H1 (cell line): ENCODE measurements around the gene ACSL6. TPM values are rescaled to one million over a fixed set of nuclear protein-coding genes. Genes with fewer than 3 reads are reported as not detected.

Source experiments
- CTCF ChIA-PET: fragments of 300-600 bp; sonication (Branson Sonifier 250); formaldehyde crosslinking; loops from one replicate; lab custom pipeline; 2021; ENCODE audit not compliant: partially characterized antibody; lab: Charles Lee
- POLR2A ChIA-PET: fragments of 300-600 bp; sonication (Branson Sonifier 250); formaldehyde crosslinking; loops from one replicate; lab custom pipeline; 2021; ENCODE audit warnings: inconsistent platforms; ENCODE audit not compliant: partially characterized antibody; lab: Charles Lee
- DNase-seq, 2 experiments: peaks; one replicate each; pipeline versions ENCODE4 v3.0.0 to v3.0.0-alpha.2; 2010 to 2022; ENCODE audit warnings: low spot score in 2 of 2, low read depth in 1 of 2, mixed read lengths in 1 of 2
- FAIRE-seq: peaks from 2 replicates; lab custom pipeline; 2011; peaks lifted over from hg19 to GRCh38; lab: Jason Lieb, UNC
- H2AFZ ChIP-seq: 2 replicates; pipeline ENCODE4 v1.8.1; 2012; ENCODE audit warnings: low read length, inconsistent platforms
- H2AK5ac ChIP-seq: 2 replicates; pipeline ENCODE4 v1.6.1; 2013; ENCODE audit warnings: low read depth, low read length
- H2BK120ac ChIP-seq: replicated peaks from 2 replicates; pipeline ENCODE3; 2013; ENCODE audit warnings: low read depth, low read length, inconsistent platforms
- H2BK12ac ChIP-seq: 2 replicates; pipeline ENCODE4 v1.6.1; 2013; ENCODE audit warnings: low read depth, low read length
- H2BK15ac ChIP-seq: 2 replicates; pipeline ENCODE4 v1.6.1; 2013; ENCODE audit warnings: low read length
- H2BK20ac ChIP-seq: 2 replicates; pipeline ENCODE4 v1.6.1; 2013; ENCODE audit warnings: low read length
- H2BK5ac ChIP-seq: 2 replicates; pipeline ENCODE4 v1.6.1; 2013; ENCODE audit warnings: low read depth, low read length
- H3K14ac ChIP-seq: 2 replicates; pipeline ENCODE4 v1.6.1; 2013; ENCODE audit warnings: inconsistent platforms; ENCODE audit not compliant: insufficient read length
- H3K18ac ChIP-seq: 2 replicates; pipeline ENCODE4 v1.6.1; 2013; ENCODE audit warnings: low read length; ENCODE audit errors: extremely low read depth
- H3K23ac ChIP-seq: 2 replicates; pipeline ENCODE4 v1.6.1; 2013; ENCODE audit warnings: inconsistent platforms; ENCODE audit not compliant: insufficient read length
- H3K23me2 ChIP-seq: 2 replicates; pipeline ENCODE4 v1.6.1; 2013; ENCODE audit warnings: low read depth, low read length
- H3K27ac ChIP-seq: 2 replicates; pipeline ENCODE4 v1.6.1; 2011; ENCODE audit warnings: low read depth, low read length, inconsistent platforms
- H3K27me3 ChIP-seq, 4 experiments: replicated peaks in 1 of 4; 1 replicate in 1 of 4; 2 replicates in 3 of 4; pipeline versions ENCODE4 v1.6.1 to v1.8.1; 2011 to 2013; ENCODE audit warnings: low read length in 3 of 4, mild to moderate bottlenecking in 3 of 4, inconsistent platforms in 2 of 4, mixed read lengths in 2 of 4, moderate library complexity in 1 of 4; ENCODE audit not compliant: control insufficient read depth in 3 of 4, insufficient read depth in 3 of 4; ENCODE audit errors: extremely low read depth in 1 of 4
- H3K36me3 ChIP-seq, 4 experiments: 2 replicates each; pipeline versions ENCODE4 v1.6.1 to v1.8.1; 2011 to 2013; ENCODE audit warnings: mild to moderate bottlenecking in 4 of 4, low read length in 3 of 4, moderate library complexity in 2 of 4, control low read depth in 1 of 4, inconsistent platforms in 1 of 4; ENCODE audit not compliant: insufficient read depth in 4 of 4, control insufficient read depth in 2 of 4
- H3K4ac ChIP-seq: replicated peaks from 2 replicates; pipeline ENCODE3; 2013; ENCODE audit warnings: low read length, low read depth, mixed read lengths, inconsistent platforms; ENCODE audit not compliant: insufficient read length
- H3K4me1 ChIP-seq, 4 experiments: replicated peaks in 1 of 4; 1 replicate in 1 of 4; 2 replicates in 3 of 4; pipeline versions ENCODE4 v1.6.1 to v1.8.1; 2011 to 2013; ENCODE audit warnings: low read length in 3 of 4, inconsistent platforms in 2 of 4, mixed read lengths in 1 of 4; ENCODE audit not compliant: insufficient read depth in 4 of 4, control insufficient read depth in 3 of 4
- H3K4me2 ChIP-seq, 2 experiments: 2 replicates each; pipeline versions ENCODE4 v1.6.1 to v1.8.1; 2011 to 2013; ENCODE audit warnings: low read depth in 2 of 2, low read length in 2 of 2, control low read depth in 1 of 2, inconsistent platforms in 1 of 2, mild to moderate bottlenecking in 1 of 2; ENCODE audit not compliant: insufficient read depth in 1 of 2
- H3K4me3 ChIP-seq, 4 experiments: fragments of 200-600, 300-600 bp in 1 of 4; sonication (generic), shearing (Covaris generic), sonication (Bioruptor Twin) in 1 of 4; 2 replicates each; pipeline versions ENCODE4 v1.5.1 to v1.8.1; 2011 to 2016; ENCODE audit warnings: low read length in 4 of 4, low read depth in 3 of 4, control low read depth in 2 of 4, inconsistent platforms in 2 of 4, mild to moderate bottlenecking in 2 of 4, mixed read lengths in 1 of 4, moderate library complexity in 1 of 4; ENCODE audit not compliant: insufficient read depth in 2 of 4; ENCODE audit errors: extremely low read depth in 1 of 4
- H3K56ac ChIP-seq: replicated peaks from 2 replicates; pipeline ENCODE3; 2013; ENCODE audit warnings: low read depth, mild to moderate bottlenecking, mixed read lengths, low read length, inconsistent platforms; ENCODE audit not compliant: insufficient read length
- H3K79me1 ChIP-seq: 2 replicates; pipeline ENCODE4 v1.6.1; 2013; ENCODE audit warnings: low read depth, low read length, control low read depth
- H3K79me2 ChIP-seq, 2 experiments: 2 replicates each; pipeline versions ENCODE4 v1.6.1 to v1.8.1; 2012 to 2013; ENCODE audit warnings: low read length in 2 of 2, mild to moderate bottlenecking in 2 of 2, inconsistent platforms in 1 of 2; ENCODE audit not compliant: insufficient read depth in 2 of 2, control insufficient read depth in 1 of 2
- H3K9ac ChIP-seq, 4 experiments: replicated peaks in 1 of 4; 1 replicate in 1 of 4; 2 replicates in 3 of 4; pipeline versions ENCODE4 v1.6.1 to v1.8.1; 2011 to 2013; ENCODE audit warnings: low read depth in 3 of 4, low read length in 3 of 4, control low read depth in 2 of 4, mild to moderate bottlenecking in 2 of 4, moderate library complexity in 2 of 4, inconsistent platforms in 1 of 4; ENCODE audit errors: extremely low read depth in 1 of 4
- H3K9me3 ChIP-seq, 2 experiments: 2 replicates each; pipeline versions ENCODE4 v1.6.1 to v1.8.1; 2012 to 2013; ENCODE audit warnings: mild to moderate bottlenecking in 2 of 2, moderate library complexity in 2 of 2, control low read depth in 1 of 2, inconsistent platforms in 1 of 2, low read depth in 1 of 2, low read length in 1 of 2, mixed read lengths in 1 of 2; ENCODE audit not compliant: insufficient read depth in 2 of 2
- H4K20me1 ChIP-seq, 2 experiments: replicated peaks in 1 of 2; 2 replicates each; pipeline versions ENCODE3 to v1.8.1; 2011 to 2013; ENCODE audit warnings: inconsistent platforms in 2 of 2, low read length in 2 of 2, mild to moderate bottlenecking in 1 of 2; ENCODE audit not compliant: insufficient read depth in 2 of 2, control insufficient read depth in 1 of 2
- H4K5ac ChIP-seq: 2 replicates; pipeline ENCODE4 v1.6.1; 2013; ENCODE audit warnings: low read length, low read depth, mixed read lengths, inconsistent platforms; ENCODE audit not compliant: insufficient read length
- H4K8ac ChIP-seq: 2 replicates; pipeline ENCODE4 v1.8.0; 2013; ENCODE audit warnings: mild to moderate bottlenecking, moderate library complexity, low read length, inconsistent platforms; ENCODE audit not compliant: insufficient read depth; ENCODE audit errors: extremely low read depth
- H4K91ac ChIP-seq: replicated peaks from 2 replicates; pipeline ENCODE3; 2013; ENCODE audit warnings: low read length, mixed read lengths, inconsistent platforms; ENCODE audit not compliant: insufficient read length
- BCL11A ChIP-seq, 2 experiments: IDR thresholded peaks; one replicate each; pipeline ENCODE4 v1.6.1; 2011; ENCODE audit warnings: low read depth in 2 of 2, low read length in 2 of 2, mild to moderate bottlenecking in 2 of 2
- BRCA1 ChIP-seq: IDR thresholded peaks from 2 replicates; pipeline ENCODE4 v1.6.1; 2012; ENCODE audit warnings: low read depth, low read length, improper control_type of control experiment
- EP300 ChIP-seq, 2 experiments: IDR thresholded peaks; 1 replicate in 1 of 2; 2 replicates in 1 of 2; pipeline ENCODE4 v1.6.1; 2011 to 2012; ENCODE audit warnings: low read depth in 2 of 2, low read length in 2 of 2, mild to moderate bottlenecking in 2 of 2, borderline replicate concordance in 1 of 2, inconsistent platforms in 1 of 2, moderate library complexity in 1 of 2
- GTF2F1 ChIP-seq: IDR thresholded peaks from 2 replicates; pipeline ENCODE4 v1.6.1; 2012; ENCODE audit warnings: low read depth, low read length, improper control_type of control experiment, borderline replicate concordance
- POLR2AphosphoS5 ChIP-seq: IDR thresholded peaks from 2 replicates; pipeline ENCODE4 v1.6.1; 2011; ENCODE audit warnings: low read depth, low read length
- POU5F1 ChIP-seq: IDR thresholded peaks from 2 replicates; pipeline ENCODE4 v1.6.1; 2011; ENCODE audit warnings: low read depth, mild to moderate bottlenecking, low read length, moderate library complexity
- SIN3A ChIP-seq, 2 experiments: IDR thresholded peaks in 1 of 2; conservative IDR thresholded peaks in 1 of 2; 2 replicates each; pipeline ENCODE4 v1.6.1; 2011 to 2012; ENCODE audit warnings: low read length in 2 of 2, improper control_type of control experiment in 1 of 2, low read depth in 1 of 2, mild to moderate bottlenecking in 1 of 2
- WGBS, 2 experiments: shearing (Covaris generic) in 1 of 2; methylation state at CpG; one replicate each; pipeline versions ENCODE4 v1.1.6 to v1.1.7; 2013 to 2015; ENCODE audit warnings: low lambda C conversion rate in 2 of 2, mixed read lengths in 2 of 2, inconsistent platforms in 1 of 2, low coverage in 1 of 2, missing lambda C conversion rate in 1 of 2; ENCODE audit not compliant: insufficient replicate concordance in 2 of 2, insufficient coverage in 1 of 2, insufficient read length in 1 of 2; ENCODE audit errors: extremely low coverage in 1 of 2, missing lambda C conversion rate in 1 of 2; 5-methylcytosine and 5-hydroxymethylcytosine counted together
- polyA plus RNA-seq, 7 experiments: library from polyadenylated mRNA; depleted of rRNA in 3 of 7; stranded (reverse) in 5 of 7; unstranded in 2 of 7; fragments of >200 nt in 5 of 7; fragments of 200-250 nt in 2 of 7; gene quantifications; 1 replicate in 5 of 7; 2 replicates in 1 of 7; 4 replicates in 1 of 7; pipeline versions ENCODE4 v1.2.1 to v1.2.3, GENCODE V29; 2011 to 2013; ENCODE audit warnings: missing spikeins in 2 of 7, mixed read lengths in 2 of 7
- total RNA-seq: library from RNA; stranded (reverse); fragmentation: NEBNext Ultra II Directional; extraction: Animal tissue kit (Norgen Biotek cat#: 25700); gene quantifications from 2 replicates; pipeline ENCODE4 v1.2.1, GENCODE V29; 2021

Gene ACSL6
- total and polyA plus RNA-seq, 2 of the 8 experiments (the other 6 are each of a cell fraction or from before 2014, with no cell fraction given) = 2.3 to 2.4 TPM

GRCh38 chr5:131974622-131974955, 36.9 kb downstream of the ACSL6 start:
- Histone ChIP-seq H3K23ac (no peak overlapping the region), H3K4me3 (0 out of 8 replicates have a peak overlapping the region, but pooled peaks of 1 of the 4 experiments have one; percentile 24), H3K36me3 (no peaks in the 10 kb centered on the region), H3K9me3 (no peaks in the 10 kb centered on the region), H3K4me2 (peak overlapping the region in 1 of 2 experiments; percentile 60; a peak in 3 of 4 replicates), H3K79me1 (no peaks in the 10 kb centered on the region), H3K23me2 (peaks cover 5% of the 10 kb centered on the region; the same call in 1 of the 2 replicates), H4K91ac (peak overlapping the region; percentile 45), H2BK20ac (peak overlapping the region; percentile 55; the same call in 1 of the 2 replicates), H2BK12ac (0 out of 2 replicates have a peak overlapping the region, but pooled peaks have one; percentile 6), H3K18ac (no peak overlapping the region), H2AK5ac (no peak overlapping the region), H3K56ac (no peak overlapping the region), H3K4ac (no peak overlapping the region), H2BK120ac (no peak overlapping the region), H3K79me2 (no peaks in the 10 kb centered on the region), H3K27me3 (no peaks in the 10 kb centered on the region), H2AFZ (peak overlapping the region; percentile 94), H4K8ac (no peak overlapping the region), H3K4me1 (peaks cover 0 to 10% (median 5%) of the 10 kb centered on the region in 4 experiments; a peak in 4 of 7 replicates), H4K5ac (no peak overlapping the region), H3K9ac (no peak overlapping the region), H3K14ac (no peak overlapping the region), H2BK15ac (no peak overlapping the region), H2BK5ac (peak overlapping the region; percentile 48; the same call in 1 of the 2 replicates), H3K27ac (no peak overlapping the region), H4K20me1 (no peaks in the 10 kb centered on the region)
- DNase-seq = peak in 1 of 2 experiments; percentile 44
- POLR2A ChIA-PET = no interaction called here
- no peak for FAIRE-seq
- CTCF ChIA-PET = no interaction called here
- 85% methylated on average over 5 of the region's 5 CpGs; no CpG with 5 or more reads in 1 of the 2 experiments for WGBS, 2 experiments
- TF ChIP-seq EP300 (IDR thresholded peaks at IDR 0.05; ENCODE audit: borderline replicate concordance in 1 of 2, low read depth in 2 of 2, low read length in 2 of 2) = no peak
- no peak for TF ChIP-seq GTF2F1
- TF ChIP-seq POU5F1 = no peak
- TF ChIP-seq BRCA1 = no peak
- no peak for TF ChIP-seq BCL11A (IDR thresholded peaks at IDR 0.05; ENCODE audit: low read depth in 2 of 2, low read length in 2 of 2)
- TF ChIP-seq POLR2AphosphoS5 = no peak
- no peak for TF ChIP-seq SIN3A (conservative IDR thresholded peaks at IDR 0.05 in 1 of 2, IDR thresholded peaks at IDR 0.05 in 1 of 2; ENCODE audit: low read depth in 1 of 2, low read length in 2 of 2)
